Breast epithelium (tissue), 4 donors: Measurements from ENCODE around the gene GLRA1. TPM values are rescaled to one million over a fixed set of nuclear protein-coding genes. Genes with fewer than 3 reads are reported as not detected.
"Not testable (repeated sequence)": the region's sequence is repeated elsewhere in the genome, so short reads cannot be mapped to it uniquely, and the experiment has no call there.

Experiments
- DNase-seq, 2 donors: peaks; one replicate each; pipeline ENCODE4 v3.0.0-alpha.2; 2019; ENCODE audit warnings: low spot score in 2 of 2
- H3K27ac ChIP-seq, 2 donors: fragments of 200-600 bp; sonication (generic) in 1 of 2; one replicate each; pipeline ENCODE4 v1.5.1; 2016 to 2019; ENCODE audit warnings: mild to moderate bottlenecking in 1 of 2
- H3K27me3 ChIP-seq, 2 donors: fragments of 200-600 bp; sonication (generic) in 1 of 2; one replicate each; pipeline versions ENCODE4 v1.5.1 to v1.6.0; 2017 to 2019; ENCODE audit warnings: control low read depth in 1 of 2, mild to moderate bottlenecking in 1 of 2
- H3K36me3 ChIP-seq: fragments of 200-600 bp; one replicate; pipeline ENCODE4 v1.5.1; 2019
- H3K4me1 ChIP-seq, 2 donors: fragments of 200-600 bp; sonication (generic); one replicate each; pipeline ENCODE4 v1.5.1; 2016 to 2019; ENCODE audit warnings: control low read depth in 1 of 2
- H3K4me3 ChIP-seq, 3 donors: fragments of 200-600 bp; sonication (generic); 1 replicate in 2 of 3; 2 replicates in 1 of 3; pipeline ENCODE4 v1.5.1; 2016 to 2019; ENCODE audit warnings: mild to moderate bottlenecking in 3 of 3, moderate library complexity in 2 of 3
- H3K9me3 ChIP-seq, 2 donors: fragments of 200-600 bp; sonication (generic) in 1 of 2; one replicate each; pipeline ENCODE4 v1.5.1; 2016 to 2019; ENCODE audit warnings: control low read depth in 1 of 2
- POLR2A ChIP-seq: fragments of 450-650 bp; IDR thresholded peaks from one replicate; pipeline ENCODE4 v1.6.1; 2016; ENCODE audit warnings: antibody characterized with exemption, mild to moderate bottlenecking, moderate library complexity
- POLR2AphosphoS5 ChIP-seq, 3 donors: sonication (generic); formaldehyde crosslinking; IDR thresholded peaks; one replicate each; pipeline ENCODE4 v1.6.1; 2017; ENCODE audit warnings: antibody characterized with exemption in 3 of 3
- intact Hi-C: fragments of 100-400 bp; cut with DNase I; formaldehyde crosslinking; loops from one replicate; pipeline ENCODE4 v1.15.1; 2023; ENCODE audit warnings: low total_unique reads
- total RNA-seq, 3 donors: library from RNA; depleted of rRNA; stranded (reverse); fragments of >200 nt; gene quantifications; one replicate each; pipeline ENCODE4 v1.1.0, GENCODE V29; 2016
- TF ChIP-seq, protein P1 (sequence below), 3 donors: fragments of 450-650 bp; IDR thresholded peaks; one replicate each; pipeline ENCODE4 v1.5.1; 2016 to 2017; ENCODE audit warnings: antibody characterized with exemption in 3 of 3, mild to moderate bottlenecking in 3 of 3, moderate library complexity in 3 of 3

GLRA1 gene
- total RNA-seq, 3 donors from 2014 or later = not detected

DNA sequence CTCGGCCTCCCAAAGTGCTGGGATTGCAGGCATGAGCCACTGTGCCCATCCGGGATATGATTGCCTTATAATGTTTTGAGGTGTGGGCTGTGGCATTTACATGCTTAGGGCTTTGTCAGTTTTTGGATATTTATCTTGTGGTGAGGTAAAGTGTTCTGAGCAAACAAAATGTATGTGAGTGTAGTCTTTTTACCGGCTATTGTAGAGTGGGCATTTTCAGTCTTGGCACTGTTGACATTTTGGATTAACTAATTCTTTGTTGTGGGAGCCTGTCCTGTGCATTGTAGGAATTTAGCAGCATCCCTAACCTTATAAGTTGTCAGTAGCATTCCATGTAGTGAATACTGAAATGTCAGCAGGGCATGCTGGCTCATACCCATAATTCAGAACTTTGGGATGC, 131.3 kb downstream of the GLRA1 start:
- Histone ChIP-seq H3K4me3 (no peak overlapping the region), H3K4me1 (no peaks in the 10 kb centered on the region), H3K27me3 (no peaks in the 10 kb centered on the region), H3K27ac (no peak overlapping the region), H3K9me3 (no peaks in the 10 kb centered on the region), H3K36me3 (peaks cover 6% of the 10 kb centered on the region)
- TF ChIP-seq, protein P1, sequence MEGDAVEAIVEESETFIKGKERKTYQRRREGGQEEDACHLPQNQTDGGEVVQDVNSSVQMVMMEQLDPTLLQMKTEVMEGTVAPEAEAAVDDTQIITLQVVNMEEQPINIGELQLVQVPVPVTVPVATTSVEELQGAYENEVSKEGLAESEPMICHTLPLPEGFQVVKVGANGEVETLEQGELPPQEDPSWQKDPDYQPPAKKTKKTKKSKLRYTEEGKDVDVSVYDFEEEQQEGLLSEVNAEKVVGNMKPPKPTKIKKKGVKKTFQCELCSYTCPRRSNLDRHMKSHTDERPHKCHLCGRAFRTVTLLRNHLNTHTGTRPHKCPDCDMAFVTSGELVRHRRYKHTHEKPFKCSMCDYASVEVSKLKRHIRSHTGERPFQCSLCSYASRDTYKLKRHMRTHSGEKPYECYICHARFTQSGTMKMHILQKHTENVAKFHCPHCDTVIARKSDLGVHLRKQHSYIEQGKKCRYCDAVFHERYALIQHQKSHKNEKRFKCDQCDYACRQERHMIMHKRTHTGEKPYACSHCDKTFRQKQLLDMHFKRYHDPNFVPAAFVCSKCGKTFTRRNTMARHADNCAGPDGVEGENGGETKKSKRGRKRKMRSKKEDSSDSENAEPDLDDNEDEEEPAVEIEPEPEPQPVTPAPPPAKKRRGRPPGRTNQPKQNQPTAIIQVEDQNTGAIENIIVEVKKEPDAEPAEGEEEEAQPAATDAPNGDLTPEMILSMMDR (IDR thresholded peaks at IDR 0.05) = no peak
- no peak for TF ChIP-seq POLR2A
- no peak for TF ChIP-seq POLR2AphosphoS5 (IDR thresholded peaks at IDR 0.05)
- DNase-seq = no peak
- intact Hi-C loops = no loop called here

DNA sequence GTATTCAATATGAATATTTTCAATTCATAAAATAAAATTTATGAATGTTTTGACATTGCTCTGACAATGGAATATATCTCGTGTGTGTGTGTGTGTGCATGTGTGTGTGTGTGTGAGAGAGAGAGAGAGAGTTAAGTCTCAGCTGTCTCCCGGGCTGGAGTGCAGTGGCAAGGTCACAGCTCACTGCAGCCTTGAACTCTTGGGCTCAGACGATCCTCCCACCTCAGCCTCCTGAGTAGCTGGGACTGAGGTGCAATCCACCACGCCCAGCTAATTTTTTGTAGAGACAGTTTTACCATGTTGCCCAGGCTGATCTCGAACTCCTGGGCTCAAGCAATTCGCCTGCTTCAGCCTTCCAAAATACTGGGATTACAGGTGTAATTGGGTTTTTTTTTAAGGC, 136.8 kb downstream of the GLRA1 start:
- Histone ChIP-seq H3K4me1 (no peaks in the 10 kb centered on the region), H3K4me3 (no peak overlapping the region), H3K9me3 (no peaks in the 10 kb centered on the region), H3K27ac (no peak overlapping the region), H3K36me3 (no peaks in the 10 kb centered on the region), H3K27me3 (no peaks in the 10 kb centered on the region)
- intact Hi-C loops = no loop called here
- DNase-seq = no peak
- TF ChIP-seq POLR2AphosphoS5 (IDR thresholded peaks at IDR 0.05) (no peak), POLR2A (no peak)
- TF ChIP-seq, protein P1 (IDR thresholded peaks at IDR 0.05) = no peak

DNA sequence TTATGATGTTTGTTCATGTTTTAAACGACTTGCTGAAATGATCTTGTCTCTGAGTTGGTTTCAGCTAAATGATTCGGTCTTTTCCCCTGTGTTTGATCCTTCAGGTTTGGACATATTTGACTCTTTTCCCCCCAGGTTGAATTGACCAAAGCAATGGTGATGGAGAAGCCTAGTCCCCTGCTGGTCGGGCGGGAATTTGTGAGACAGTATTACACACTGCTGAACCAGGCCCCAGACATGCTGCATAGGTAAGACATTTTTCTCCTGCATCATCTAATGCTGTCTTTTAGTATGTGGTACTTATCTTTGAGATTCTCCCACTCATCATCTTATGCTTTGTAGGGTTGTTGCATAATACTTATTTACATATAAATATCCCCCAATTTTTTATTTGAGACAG, 138.2 kb downstream of the GLRA1 start:
- TF ChIP-seq, protein P1 (IDR thresholded peaks at IDR 0.05) = no peak
- TF ChIP-seq POLR2A (no peak), POLR2AphosphoS5 (IDR thresholded peaks at IDR 0.05) (no peak)
- no peak overlapping the region for H3K27ac ChIP-seq
- no peaks in the 10 kb centered on the region for H3K36me3 ChIP-seq
- intact Hi-C loops = no loop called here
- H3K4me3 ChIP-seq = no peak overlapping the region
- H3K4me1 ChIP-seq = peaks cover 0 to under 1% of the 10 kb centered on the region in 2 donors
- H3K27me3 ChIP-seq = no peaks in the 10 kb centered on the region
- no peaks in the 10 kb centered on the region for H3K9me3 ChIP-seq
- DNase-seq = no peak

DNA sequence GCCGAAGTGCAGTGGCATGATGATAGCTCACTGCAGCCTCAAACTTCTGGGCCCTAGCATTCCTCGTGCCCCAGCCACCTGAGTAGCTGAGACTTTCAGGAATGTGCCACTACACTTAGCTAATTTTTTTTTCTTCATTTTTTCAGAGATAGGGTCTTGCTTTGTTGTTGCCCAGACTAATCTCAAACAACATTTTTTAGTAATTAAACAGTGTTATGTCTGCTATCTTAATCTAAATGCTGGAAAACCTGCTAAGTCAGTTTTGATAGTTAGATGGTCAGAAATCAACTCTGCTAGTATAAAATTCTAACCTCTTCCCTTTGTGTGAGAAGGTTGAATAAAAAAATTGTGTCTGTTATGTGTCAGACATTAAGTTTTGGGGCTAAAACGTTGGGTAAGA, 140.5 kb downstream of the GLRA1 start:
- Histone ChIP-seq H3K27ac (no peak overlapping the region), H3K4me3 (no peak overlapping the region), H3K36me3 (no peaks in the 10 kb centered on the region), H3K27me3 (no peaks in the 10 kb centered on the region), H3K4me1 (peaks cover 0 to 6% of the 10 kb centered on the region in 2 donors), H3K9me3 (no peaks in the 10 kb centered on the region)
- TF ChIP-seq POLR2A (no peak), POLR2AphosphoS5 (IDR thresholded peaks at IDR 0.05) (no peak)
- TF ChIP-seq, protein P1 (IDR thresholded peaks at IDR 0.05) = no peak
- DNase-seq = no peak
- intact Hi-C loops = no loop called here

DNA sequence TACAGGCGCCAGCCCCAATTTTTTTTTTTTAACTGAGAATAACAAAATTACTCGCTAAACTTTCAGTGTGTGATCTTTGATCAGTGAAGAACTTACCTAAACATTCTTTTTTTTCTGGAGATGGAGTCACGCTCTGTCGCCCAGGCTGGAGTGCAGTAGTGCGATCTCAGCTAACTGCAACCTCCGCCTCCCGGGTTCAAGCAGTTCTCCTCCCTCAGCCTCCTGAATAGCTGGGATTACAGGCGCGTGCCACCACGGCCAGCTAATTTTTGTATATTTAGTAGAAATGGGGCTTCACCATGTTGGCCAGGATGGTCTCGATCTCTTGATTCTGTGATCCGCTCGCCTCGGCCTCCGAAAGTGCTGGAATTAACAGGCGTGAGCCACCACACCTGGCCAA, 141.0 kb downstream of the GLRA1 start:
- H3K27me3 ChIP-seq, H3K9me3 ChIP-seq, intact Hi-C loops, H3K4me3 ChIP-seq, H3K4me1 ChIP-seq, DNase-seq, H3K27ac ChIP-seq, H3K36me3 ChIP-seq: not testable (repeated sequence)

DNA sequence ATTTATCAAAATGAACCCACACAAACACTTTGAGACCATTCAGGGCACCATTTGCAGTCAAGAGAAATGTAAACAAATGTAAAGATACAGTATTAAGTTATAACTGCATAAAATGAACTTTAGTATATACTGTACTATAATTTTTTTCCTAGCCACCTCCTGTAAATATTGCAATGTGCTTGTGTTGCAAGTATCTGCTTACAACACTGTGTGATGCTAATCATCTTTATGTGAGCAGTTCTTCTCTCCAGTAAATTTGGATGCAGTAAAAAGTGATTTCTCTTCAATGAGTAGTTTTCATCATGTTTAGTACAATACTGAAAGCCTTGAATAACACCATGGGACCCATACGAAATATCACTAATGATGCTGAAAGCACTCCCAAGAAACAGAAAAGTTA, 143.4 kb downstream of the GLRA1 start:
- Histone ChIP-seq H3K27ac (no peak overlapping the region), H3K4me3 (no peak overlapping the region), H3K36me3 (no peaks in the 10 kb centered on the region), H3K4me1 (peaks cover 0 to 6% of the 10 kb centered on the region in 2 donors), H3K27me3 (no peaks in the 10 kb centered on the region), H3K9me3 (no peaks in the 10 kb centered on the region)
- no peak for DNase-seq
- intact Hi-C loops = no loop called here
- TF ChIP-seq POLR2A = no peak
